ENCODE results near the gene ARMH2. TPM values are rescaled to one million over a fixed set of nuclear protein-coding genes. Genes with fewer than 3 reads are reported as not detected.

The ARMH2 gene
- total RNA-seq, 1 experiment from 2014 or later, result not detected

DNA sequence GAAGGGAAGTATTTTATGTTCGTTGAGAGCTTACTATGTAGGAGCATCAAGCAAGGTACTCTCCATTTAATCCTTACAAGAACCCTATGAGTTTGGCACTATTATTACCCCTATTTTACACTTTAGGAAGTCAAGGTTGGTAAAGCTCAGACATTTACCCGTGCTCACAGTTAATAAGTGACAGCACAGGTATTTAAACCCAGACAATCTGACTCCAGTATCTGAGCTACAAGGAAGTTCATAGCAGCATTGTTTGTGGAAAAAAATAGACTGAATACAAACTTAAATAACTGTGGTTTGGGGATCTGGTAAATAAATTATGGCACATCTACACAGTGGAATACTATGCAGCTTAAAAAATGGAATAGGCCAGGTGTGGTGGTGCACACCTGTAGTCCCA is 45.2 kb downstream of the ARMH2 start:
- ChIA-PET CTCF (interaction anchor here (1.6 kb wide), 1 partner anchor 13 kb away, joined by 3 read pairs; no protein-coding TSS in a partner anchor), RAD21 (ENCODE audit: low non-redundant PET in 1 of 2, low total read pairs in 2 of 2, uncharacterized antibody in 2 of 2, unreplicated experiment in 2 of 2) (no interaction called here), POLR2A (no interaction called here)
- no peak for DNase-seq (ENCODE audit: low read depth, low spot score)
- Histone ChIP-seq H3K4me1 (ENCODE audit: control insufficient read depth in 1 of 2, insufficient read depth in 2 of 2, low read length in 2 of 2) (no peaks in the 10 kb centered on the region), H3K79me2 (ENCODE audit: insufficient read depth, low read length) (no peaks in the 10 kb centered on the region), H3K4me3 (replicated peaks in 1 of 2; ENCODE audit: low read depth in 1 of 2, low read length in 2 of 2) (no peak overlapping the region), H3K27me3 (ENCODE audit: insufficient read depth, low read length) (no peaks in the 10 kb centered on the region), H3K27ac (ENCODE audit: low read depth, low read length) (no peak overlapping the region), H3K36me3 (ENCODE audit: control insufficient read depth in 1 of 2, insufficient read depth in 2 of 2, low read length in 2 of 2) (no peaks in the 10 kb centered on the region), H2AFZ (ENCODE audit: low read depth, low read length, poor library complexity, severe bottlenecking) (no peak overlapping the region), H3K9me2 (ENCODE audit: insufficient read depth) (no peaks in the 10 kb centered on the region), H3K9ac (ENCODE audit: low read length) (no peak overlapping the region), H3K4me2 (ENCODE audit: low read length) (no peak overlapping the region), H4K20me1 (ENCODE audit: insufficient read depth) (no peaks in the 10 kb centered on the region), H3K9me3 (ENCODE audit: control insufficient read depth in 1 of 2, insufficient read depth in 1 of 2, low read depth in 1 of 2, low read length in 2 of 2) (peaks cover 0 to 2% of the 10 kb centered on the region in 2 experiments; a peak in 1 of 4 replicates)
- TF ChIP-seq SP1 (IDR thresholded peaks at IDR 0.05; ENCODE audit: low read depth) (no peak), ZNF274 (IDR thresholded peaks at IDR 0.05; ENCODE audit: low read depth, low read length) (no peak), EZH2 (IDR thresholded peaks at IDR 0.05) (no peak), FOSL1 (IDR thresholded peaks at IDR 0.05; ENCODE audit: low read depth) (no peak), EZH2phosphoT487 (IDR thresholded peaks at IDR 0.05; ENCODE audit: borderline replicate concordance) (no peak), CBX3 (IDR thresholded peaks at IDR 0.05; ENCODE audit: low read depth) (no peak)
- TF ChIP-seq, protein P1, sequence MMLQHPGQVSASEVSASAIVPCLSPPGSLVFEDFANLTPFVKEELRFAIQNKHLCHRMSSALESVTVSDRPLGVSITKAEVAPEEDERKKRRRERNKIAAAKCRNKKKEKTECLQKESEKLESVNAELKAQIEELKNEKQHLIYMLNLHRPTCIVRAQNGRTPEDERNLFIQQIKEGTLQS (IDR thresholded peaks at IDR 0.05), result no peak
- TF ChIP-seq, protein P2, sequence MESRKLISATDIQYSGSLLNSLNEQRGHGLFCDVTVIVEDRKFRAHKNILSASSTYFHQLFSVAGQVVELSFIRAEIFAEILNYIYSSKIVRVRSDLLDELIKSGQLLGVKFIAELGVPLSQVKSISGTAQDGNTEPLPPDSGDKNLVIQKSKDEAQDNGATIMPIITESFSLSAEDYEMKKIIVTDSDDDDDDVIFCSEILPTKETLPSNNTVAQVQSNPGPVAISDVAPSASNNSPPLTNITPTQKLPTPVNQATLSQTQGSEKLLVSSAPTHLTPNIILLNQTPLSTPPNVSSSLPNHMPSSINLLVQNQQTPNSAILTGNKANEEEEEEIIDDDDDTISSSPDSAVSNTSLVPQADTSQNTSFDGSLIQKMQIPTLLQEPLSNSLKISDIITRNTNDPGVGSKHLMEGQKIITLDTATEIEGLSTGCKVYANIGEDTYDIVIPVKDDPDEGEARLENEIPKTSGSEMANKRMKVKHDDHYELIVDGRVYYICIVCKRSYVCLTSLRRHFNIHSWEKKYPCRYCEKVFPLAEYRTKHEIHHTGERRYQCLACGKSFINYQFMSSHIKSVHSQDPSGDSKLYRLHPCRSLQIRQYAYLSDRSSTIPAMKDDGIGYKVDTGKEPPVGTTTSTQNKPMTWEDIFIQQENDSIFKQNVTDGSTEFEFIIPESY (IDR thresholded peaks at IDR 0.05; ENCODE audit: extremely low read depth, insufficient replicate concordance, low read length), result no peak
- TF ChIP-seq, protein P3, sequence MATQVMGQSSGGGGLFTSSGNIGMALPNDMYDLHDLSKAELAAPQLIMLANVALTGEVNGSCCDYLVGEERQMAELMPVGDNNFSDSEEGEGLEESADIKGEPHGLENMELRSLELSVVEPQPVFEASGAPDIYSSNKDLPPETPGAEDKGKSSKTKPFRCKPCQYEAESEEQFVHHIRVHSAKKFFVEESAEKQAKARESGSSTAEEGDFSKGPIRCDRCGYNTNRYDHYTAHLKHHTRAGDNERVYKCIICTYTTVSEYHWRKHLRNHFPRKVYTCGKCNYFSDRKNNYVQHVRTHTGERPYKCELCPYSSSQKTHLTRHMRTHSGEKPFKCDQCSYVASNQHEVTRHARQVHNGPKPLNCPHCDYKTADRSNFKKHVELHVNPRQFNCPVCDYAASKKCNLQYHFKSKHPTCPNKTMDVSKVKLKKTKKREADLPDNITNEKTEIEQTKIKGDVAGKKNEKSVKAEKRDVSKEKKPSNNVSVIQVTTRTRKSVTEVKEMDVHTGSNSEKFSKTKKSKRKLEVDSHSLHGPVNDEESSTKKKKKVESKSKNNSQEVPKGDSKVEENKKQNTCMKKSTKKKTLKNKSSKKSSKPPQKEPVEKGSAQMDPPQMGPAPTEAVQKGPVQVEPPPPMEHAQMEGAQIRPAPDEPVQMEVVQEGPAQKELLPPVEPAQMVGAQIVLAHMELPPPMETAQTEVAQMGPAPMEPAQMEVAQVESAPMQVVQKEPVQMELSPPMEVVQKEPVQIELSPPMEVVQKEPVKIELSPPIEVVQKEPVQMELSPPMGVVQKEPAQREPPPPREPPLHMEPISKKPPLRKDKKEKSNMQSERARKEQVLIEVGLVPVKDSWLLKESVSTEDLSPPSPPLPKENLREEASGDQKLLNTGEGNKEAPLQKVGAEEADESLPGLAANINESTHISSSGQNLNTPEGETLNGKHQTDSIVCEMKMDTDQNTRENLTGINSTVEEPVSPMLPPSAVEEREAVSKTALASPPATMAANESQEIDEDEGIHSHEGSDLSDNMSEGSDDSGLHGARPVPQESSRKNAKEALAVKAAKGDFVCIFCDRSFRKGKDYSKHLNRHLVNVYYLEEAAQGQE (IDR thresholded peaks at IDR 0.05; ENCODE audit: low read depth), result no peak
- TF ChIP-seq, protein P4, sequence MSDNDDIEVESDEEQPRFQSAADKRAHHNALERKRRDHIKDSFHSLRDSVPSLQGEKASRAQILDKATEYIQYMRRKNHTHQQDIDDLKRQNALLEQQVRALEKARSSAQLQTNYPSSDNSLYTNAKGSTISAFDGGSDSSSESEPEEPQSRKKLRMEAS (IDR thresholded peaks at IDR 0.05), result no peak
- intact Hi-C loops (cut with micrococcal nuclease), result no loop called here
- BruUV-seq (replicated peaks), result no TSS peak
- no peak for ATAC-seq

All from HCT116 (cell line).